Right atrium auricular region (tissue), 2 donors: Measurements from ENCODE around the gene ADARB2. TPM values are rescaled to one million over a fixed set of nuclear protein-coding genes. Genes with fewer than 3 reads are reported as not detected.

Source experiments
- DNase-seq: peaks from one replicate; pipeline ENCODE4 v3.0.0-alpha.2; 2019; ENCODE audit warnings: low spot score
- H3K27ac ChIP-seq, 2 donors: fragments of 200-600 bp; sonication (generic); 1 replicate in 1 of 2; 2 replicates in 1 of 2; pipeline ENCODE4 v1.5.1; 2016 to 2019
- H3K27me3 ChIP-seq, 2 donors: fragments of 200-600 bp; sonication (generic); one replicate each; pipeline versions ENCODE4 v1.5.1 to v1.6.0; 2017 to 2019
- H3K36me3 ChIP-seq: fragments of 200-600 bp; sonication (generic); one replicate; pipeline ENCODE4 v1.5.1; 2016
- H3K4me1 ChIP-seq, 2 donors: fragments of 200-600 bp; sonication (generic); one replicate each; pipeline versions ENCODE4 v1.5.1 to v1.6.0; 2017 to 2019
- H3K4me3 ChIP-seq, 2 donors: fragments of 200-600 bp; sonication (generic); 1 replicate in 1 of 2; 2 replicates in 1 of 2; pipeline ENCODE4 v1.5.1; 2017 to 2019; ENCODE audit warnings: mild to moderate bottlenecking in 1 of 2, moderate library complexity in 1 of 2
- H3K9me3 ChIP-seq, 2 donors: fragments of 200-600 bp; sonication (generic); one replicate each; pipeline ENCODE4 v1.5.1; 2019
- total RNA-seq, 2 donors: library from RNA; depleted of rRNA; stranded (reverse); fragments of >200 nt; gene quantifications; one replicate each; pipeline ENCODE4 v1.1.0, GENCODE V29; 2016
- TF ChIP-seq, protein P1 (sequence below), 2 donors: fragments of 200-600 bp; sonication (generic); IDR thresholded peaks; one replicate each; pipeline ENCODE4 v1.5.1; 2019; ENCODE audit warnings: antibody characterized with exemption in 2 of 2

The ADARB2 gene
- total RNA-seq, 2 donors from 2014 or later: 0.33 to 0.71 TPM

DNA sequence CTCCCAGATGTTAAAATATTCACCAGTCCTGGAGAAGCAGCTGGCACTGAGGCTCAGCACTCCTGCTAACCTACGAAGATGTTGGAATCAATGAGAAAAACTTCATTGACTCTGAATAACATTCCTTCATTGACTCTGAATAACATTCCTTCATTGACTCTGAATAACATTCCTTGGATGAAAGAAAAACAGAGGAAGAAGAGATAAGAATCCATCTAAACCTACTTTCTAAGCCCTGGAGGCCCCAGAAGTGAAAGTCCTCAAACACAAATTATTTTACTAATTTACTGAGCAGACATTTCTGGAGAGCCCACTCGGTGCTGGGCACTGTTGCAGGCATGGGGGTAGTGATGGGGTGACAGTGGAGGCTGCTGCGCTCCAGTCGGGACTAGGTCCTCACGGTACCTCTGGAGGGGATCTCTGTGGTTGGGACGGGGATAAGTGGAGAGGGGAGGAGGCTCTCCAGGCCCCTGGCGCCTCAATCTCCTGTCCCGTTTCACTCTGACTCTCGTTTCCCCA lies 427.0 kb downstream of the ADARB2 start:
- no peaks in the 10 kb centered on the region for H3K9me3 ChIP-seq
- peak; percentile 16 for DNase-seq
- TF ChIP-seq, protein P1, sequence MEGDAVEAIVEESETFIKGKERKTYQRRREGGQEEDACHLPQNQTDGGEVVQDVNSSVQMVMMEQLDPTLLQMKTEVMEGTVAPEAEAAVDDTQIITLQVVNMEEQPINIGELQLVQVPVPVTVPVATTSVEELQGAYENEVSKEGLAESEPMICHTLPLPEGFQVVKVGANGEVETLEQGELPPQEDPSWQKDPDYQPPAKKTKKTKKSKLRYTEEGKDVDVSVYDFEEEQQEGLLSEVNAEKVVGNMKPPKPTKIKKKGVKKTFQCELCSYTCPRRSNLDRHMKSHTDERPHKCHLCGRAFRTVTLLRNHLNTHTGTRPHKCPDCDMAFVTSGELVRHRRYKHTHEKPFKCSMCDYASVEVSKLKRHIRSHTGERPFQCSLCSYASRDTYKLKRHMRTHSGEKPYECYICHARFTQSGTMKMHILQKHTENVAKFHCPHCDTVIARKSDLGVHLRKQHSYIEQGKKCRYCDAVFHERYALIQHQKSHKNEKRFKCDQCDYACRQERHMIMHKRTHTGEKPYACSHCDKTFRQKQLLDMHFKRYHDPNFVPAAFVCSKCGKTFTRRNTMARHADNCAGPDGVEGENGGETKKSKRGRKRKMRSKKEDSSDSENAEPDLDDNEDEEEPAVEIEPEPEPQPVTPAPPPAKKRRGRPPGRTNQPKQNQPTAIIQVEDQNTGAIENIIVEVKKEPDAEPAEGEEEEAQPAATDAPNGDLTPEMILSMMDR (IDR thresholded peaks at IDR 0.05): no peak
- H3K36me3 ChIP-seq: no peaks in the 10 kb centered on the region
- H3K4me1 ChIP-seq: no peaks in the 10 kb centered on the region
- H3K27me3 ChIP-seq: no peaks in the 10 kb centered on the region
- no peak overlapping the region for H3K27ac ChIP-seq
- H3K4me3 ChIP-seq: no peak overlapping the region

DNA sequence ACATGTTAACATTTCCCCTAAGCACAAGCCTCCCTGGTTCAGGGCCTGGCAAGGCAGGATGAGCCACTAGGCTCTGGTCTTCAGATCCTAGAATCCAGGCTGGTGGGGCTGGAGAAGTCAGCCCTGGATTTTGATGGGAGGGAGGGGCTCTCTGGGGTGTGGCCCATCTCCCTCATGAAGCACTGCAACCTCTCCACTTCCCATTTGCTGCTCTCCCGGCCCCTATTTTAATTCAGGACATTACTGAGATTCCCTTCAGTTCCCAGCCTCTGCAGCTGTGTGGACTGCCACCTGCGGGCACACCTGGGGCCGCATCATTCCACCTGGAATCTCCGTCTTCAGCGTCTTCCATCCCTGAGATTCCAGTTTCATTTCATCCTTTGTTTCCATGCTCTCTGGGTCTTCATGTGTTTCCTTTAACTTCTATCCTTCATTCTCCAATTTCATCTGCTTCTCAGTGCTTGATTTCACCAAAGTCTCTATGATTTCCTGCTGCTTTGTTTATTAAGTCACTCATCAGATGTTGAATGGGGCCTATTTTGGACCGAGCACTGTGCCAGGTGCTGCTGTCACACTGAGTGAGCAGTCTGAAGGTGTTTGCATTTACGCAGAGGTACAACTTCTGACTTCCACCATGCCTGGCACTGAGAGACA lies 427.6 kb downstream of the ADARB2 start:
- TF ChIP-seq, protein P1 (IDR thresholded peaks at IDR 0.05): no peak
- Histone ChIP-seq H3K27ac (no peak overlapping the region), H3K4me3 (no peak overlapping the region), H3K27me3 (no peaks in the 10 kb centered on the region), H3K36me3 (no peaks in the 10 kb centered on the region), H3K9me3 (no peaks in the 10 kb centered on the region), H3K4me1 (no peaks in the 10 kb centered on the region)
- peak; percentile 30 for DNase-seq

DNA sequence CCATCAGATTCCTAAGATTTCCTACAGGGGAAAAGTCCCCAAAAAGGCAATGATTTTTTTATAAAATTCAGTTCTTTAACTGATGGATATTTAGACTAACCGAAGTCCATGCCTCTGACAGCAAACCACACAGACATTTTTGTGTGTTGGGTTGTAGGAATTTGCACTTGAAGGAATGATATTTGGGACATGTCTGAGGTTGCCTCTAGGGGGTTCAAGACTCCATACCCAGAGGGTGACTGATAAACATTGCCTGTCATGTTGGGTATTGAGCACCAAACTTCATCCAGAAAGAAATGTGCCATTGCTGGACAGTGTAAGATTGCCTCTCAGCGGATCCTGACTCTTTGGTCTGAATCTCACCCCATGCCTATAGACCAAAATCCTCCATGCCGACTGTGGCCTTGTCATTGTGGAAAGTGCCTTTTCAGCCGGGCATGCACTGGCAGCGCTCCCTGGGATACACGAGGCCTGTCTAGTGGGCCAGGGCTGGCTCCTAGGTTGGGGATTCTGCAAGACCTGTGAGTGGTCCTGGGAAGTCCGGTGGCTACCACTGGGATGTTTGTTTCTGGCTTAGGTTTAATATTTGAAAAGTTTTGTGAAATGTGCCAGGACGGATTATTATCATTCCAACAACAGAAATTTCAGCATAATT lies 428.2 kb downstream of the ADARB2 start:
- H3K27me3 ChIP-seq: no peaks in the 10 kb centered on the region
- peak; percentile 21 for DNase-seq
- no peaks in the 10 kb centered on the region for H3K36me3 ChIP-seq
- H3K9me3 ChIP-seq: no peaks in the 10 kb centered on the region
- no peak overlapping the region for H3K27ac ChIP-seq
- H3K4me1 ChIP-seq: no peaks in the 10 kb centered on the region
- no peak overlapping the region for H3K4me3 ChIP-seq
- TF ChIP-seq, protein P1 (IDR thresholded peaks at IDR 0.05): no peak

DNA sequence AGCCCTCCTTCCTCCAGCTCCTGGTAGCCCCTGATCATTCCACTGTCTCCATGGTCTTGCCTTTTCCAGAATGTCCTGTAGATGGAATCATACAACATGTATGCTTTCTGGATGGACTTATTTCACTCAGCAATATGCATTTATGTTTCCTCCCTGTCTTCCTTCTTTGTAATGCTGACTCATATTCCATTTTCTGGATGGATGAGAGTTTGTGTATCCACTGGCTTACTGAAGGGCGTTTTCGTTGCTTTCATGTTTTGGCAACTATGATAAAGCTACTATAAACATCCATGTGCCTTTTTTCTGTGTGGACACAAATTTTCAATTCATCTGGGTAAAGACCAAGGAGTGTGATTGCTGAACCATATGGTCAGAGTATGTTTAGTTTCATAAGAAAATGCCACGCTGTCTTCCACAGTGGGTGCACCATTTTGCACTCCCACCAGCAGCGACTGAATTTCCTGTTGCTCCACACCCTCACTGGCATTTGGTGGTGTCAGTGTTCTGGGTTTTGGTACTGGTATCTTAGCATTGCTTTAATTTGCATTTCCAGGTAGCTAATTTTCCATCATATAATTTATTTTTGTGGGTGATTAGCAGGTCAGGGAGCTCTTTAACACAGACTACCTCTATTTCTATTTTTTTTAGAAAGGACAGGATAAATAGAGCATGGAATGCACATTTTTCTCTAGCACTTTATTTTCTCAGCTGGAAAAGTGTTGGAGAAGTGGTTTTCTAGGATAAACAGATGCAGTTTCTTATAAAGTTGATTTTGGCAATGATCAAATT lies 429.0 kb downstream of the ADARB2 start:
- Histone ChIP-seq H3K9me3 (no peaks in the 10 kb centered on the region), H3K4me3 (no peak overlapping the region), H3K36me3 (no peaks in the 10 kb centered on the region), H3K4me1 (no peaks in the 10 kb centered on the region), H3K27me3 (no peaks in the 10 kb centered on the region), H3K27ac (no peak overlapping the region)
- TF ChIP-seq, protein P1 (IDR thresholded peaks at IDR 0.05): no peak
- peak; percentile 9 for DNase-seq

DNA sequence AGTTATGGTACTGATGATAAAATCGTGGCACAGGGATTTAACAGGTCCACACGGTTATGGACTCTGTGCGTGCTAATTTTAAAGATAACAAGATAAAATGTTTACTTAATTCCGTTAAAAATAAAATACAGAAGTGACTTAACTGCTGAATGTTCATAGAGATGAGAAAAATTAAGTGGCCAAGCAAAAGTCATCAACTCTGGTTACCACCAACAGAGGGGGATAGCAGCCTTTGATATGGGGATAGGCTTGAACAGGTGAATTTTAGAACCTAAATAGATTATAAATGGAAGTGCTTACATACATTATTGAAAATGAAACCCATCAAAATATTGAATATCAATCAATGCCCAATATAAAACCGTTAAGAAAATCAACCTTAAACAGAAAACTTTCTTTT lies 436.2 kb downstream of the ADARB2 start:
- H3K36me3 ChIP-seq: no peaks in the 10 kb centered on the region
- no peaks in the 10 kb centered on the region for H3K9me3 ChIP-seq
- TF ChIP-seq, protein P1 (IDR thresholded peaks at IDR 0.05): no peak
- no peaks in the 10 kb centered on the region for H3K27me3 ChIP-seq
- DNase-seq: no peak
- no peak overlapping the region for H3K27ac ChIP-seq
- no peaks in the 10 kb centered on the region for H3K4me1 ChIP-seq
- no peak overlapping the region for H3K4me3 ChIP-seq
